Transverse colon (tissue), 4 donors: ENCODE data around the gene KDM2B. TPM values are rescaled to one million over a fixed set of nuclear protein-coding genes. Genes with fewer than 3 reads are reported as not detected.
A peak's percentile ranks its signal among the peaks of the same experiment; 100 is the strongest.

Experiments
- DNase-seq: peaks from one replicate; pipeline ENCODE4 v3.0.0-alpha.2; 2019
- H3K27ac ChIP-seq, 4 donors: fragments of 200-600 bp; sonication (generic); 2 replicates each; pipeline ENCODE4 v1.5.1; 2016 to 2018; ENCODE audit warnings: inconsistent platforms in 4 of 4
- H3K27me3 ChIP-seq: fragments of 200-600 bp; sonication (generic); 2 replicates; pipeline ENCODE4 v1.5.1; 2017; ENCODE audit warnings: inconsistent platforms
- H3K36me3 ChIP-seq, 4 donors: fragments of 200-600 bp; sonication (generic); 2 replicates each; pipeline ENCODE4 v1.5.1; 2017 to 2019; ENCODE audit warnings: inconsistent platforms in 4 of 4
- H3K4me1 ChIP-seq, 4 donors: fragments of 200-600 bp; sonication (generic); 2 replicates each; pipeline ENCODE4 v1.5.1; 2017 to 2020; ENCODE audit warnings: inconsistent platforms in 4 of 4
- H3K4me3 ChIP-seq, 4 donors: fragments of 200-600 bp; sonication (generic); 1 replicate in 1 of 4; 2 replicates in 3 of 4; pipeline versions ENCODE4 v1.5.1 to v1.6.1; 2017 to 2019; ENCODE audit warnings: inconsistent platforms in 4 of 4
- H3K9me3 ChIP-seq, 2 donors: fragments of 200-600 bp; sonication (generic); 2 replicates each; pipeline ENCODE4 v1.5.1; 2017 to 2019; ENCODE audit warnings: inconsistent platforms in 2 of 2
- CTCF ChIP-seq, 5 experiments: fragments of 200-600 bp in 3 of 5; fragments of 450-650 bp in 2 of 5; sonication (generic) in 3 of 5; IDR thresholded peaks; 1 replicate in 2 of 5; 2 replicates in 3 of 5; pipeline ENCODE4 v1.5.1; 2016 to 2017; ENCODE audit warnings: antibody characterized with exemption in 5 of 5, inconsistent platforms in 3 of 5, mild to moderate bottlenecking in 2 of 5, moderate library complexity in 1 of 5
- EP300 ChIP-seq: sonication (generic); formaldehyde crosslinking; IDR thresholded peaks from one replicate; pipeline ENCODE4 v1.6.1; 2017; ENCODE audit warnings: antibody characterized with exemption, low read depth
- POLR2A ChIP-seq: fragments of 450-650 bp; IDR thresholded peaks from one replicate; pipeline ENCODE4 v1.6.1; 2016; ENCODE audit warnings: antibody characterized with exemption, mild to moderate bottlenecking, moderate library complexity
- POLR2AphosphoS5 ChIP-seq, 3 donors: sonication (generic); formaldehyde crosslinking; IDR thresholded peaks; one replicate each; pipeline ENCODE4 v1.6.1; 2016; ENCODE audit warnings: antibody characterized with exemption in 3 of 3
- WGBS, 2 donors: methylation state at CpG; one replicate each; pipeline ENCODE4 v1.1.5; 2018; ENCODE audit warnings: low coverage in 1 of 2; 5-methylcytosine and 5-hydroxymethylcytosine counted together
- in situ Hi-C, 4 donors: fragments of 200-750 bp; cut with MboI; loops; one replicate each; pipeline versions ENCODE4 v1.15.0 to v1.15.1; 2017; ENCODE audit warnings: low sequenced_read_pairs in 3 of 4, low pct_ligation_motif_present in 1 of 4, low pct_unique_long_range_greater_than_20kb in 1 of 4
- intact Hi-C: fragments of 100-400 bp; cut with DNase I; formaldehyde crosslinking; loops from one replicate; pipeline ENCODE4 v1.15.1; 2023; ENCODE audit warnings: low total_unique reads
- total RNA-seq, 4 donors: library from RNA; depleted of rRNA; stranded (reverse); fragments of >200 nt; gene quantifications; one replicate each; pipeline ENCODE4 v1.1.0, GENCODE V29; 2016

KDM2B gene
- total RNA-seq, 4 donors from 2014 or later: 7.2 to 39.3 (median 15.2) TPM

GRCh38 chr12:121427556-121428050 is 153.2 kb downstream of the KDM2B start:
- no peak for DNase-seq
- peaks cover 0 to 3% (median 0%) of the 10 kb centered on the region in 4 donors for H3K4me1 ChIP-seq
- TF ChIP-seq CTCF (IDR thresholded peaks at IDR 0.05): no peak
- TF ChIP-seq POLR2A: no peak
- no peak for TF ChIP-seq POLR2AphosphoS5 (IDR thresholded peaks at IDR 0.05)
- no peak for TF ChIP-seq EP300
- H3K27me3 ChIP-seq: no peaks in the 10 kb centered on the region
- peak overlapping the region in 1 of 4 donors; percentile 4 for H3K27ac ChIP-seq
- WGBS, 2 donors: 67% methylated on average over 2 of the region's 2 CpGs; no CpG with 5 or more reads in 1 of the 2 donors
- no peak overlapping the region for H3K4me3 ChIP-seq
- H3K9me3 ChIP-seq: no peaks in the 10 kb centered on the region
- H3K36me3 ChIP-seq: peaks cover 0 to 57% (median 26%) of the 10 kb centered on the region in 4 donors
- in situ Hi-C loops (loop anchor here in 1 of 4 donors (25.0 kb wide), 1 partner anchor 90 kb away; no protein-coding TSS in a partner anchor), intact Hi-C loops (loop anchor here (2.0 kb wide), 1 partner anchor 63 kb away; no protein-coding TSS in a partner anchor)

DNA sequence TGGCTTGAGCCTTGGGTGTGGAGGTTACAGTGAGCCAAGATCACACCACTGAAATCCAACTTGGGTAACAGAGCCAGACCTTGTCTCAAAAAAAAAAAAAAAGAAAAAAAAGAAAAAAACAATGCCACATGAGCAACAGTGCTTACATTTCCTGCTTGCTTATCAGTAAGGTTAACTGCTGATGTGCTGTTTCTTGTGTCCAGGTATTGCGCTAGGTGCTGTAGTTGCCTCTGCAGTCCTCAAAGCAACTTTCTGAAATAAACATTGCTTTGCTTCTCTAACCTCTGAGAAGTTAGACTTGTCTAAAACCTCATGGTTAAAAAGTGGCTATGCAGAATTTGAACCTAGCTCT is 156.2 kb downstream of the KDM2B start:
- Histone ChIP-seq H3K27me3 (no peaks in the 10 kb centered on the region), H3K36me3 (peaks cover 0 to 58% (median 26%) of the 10 kb centered on the region in 4 donors), H3K4me1 (peaks cover 0 to 3% (median 0%) of the 10 kb centered on the region in 4 donors), H3K9me3 (no peaks in the 10 kb centered on the region), H3K27ac (peak overlapping the region in 2 of 4 donors; percentile 20 to 32), H3K4me3 (no peak overlapping the region)
- TF ChIP-seq CTCF (IDR thresholded peaks at IDR 0.05): no peak
- no peak for TF ChIP-seq POLR2AphosphoS5 (IDR thresholded peaks at IDR 0.05)
- TF ChIP-seq EP300: no peak
- TF ChIP-seq POLR2A: no peak
- intact Hi-C loops (no loop called here), in situ Hi-C loops (no loop called here)
- DNase-seq: no peak
- 90% methylated on average over 1 of the region's 1 CpG; no CpG with 5 or more reads in 1 of the 2 donors for WGBS, 2 donors

GRCh38 chr12:121423682-121424623 is 156.9 kb downstream of the KDM2B start:
- Histone ChIP-seq H3K4me1 (peaks cover 0 to 3% (median 0%) of the 10 kb centered on the region in 4 donors), H3K4me3 (no peak overlapping the region), H3K27ac (peak overlapping the region in 2 of 4 donors; percentile 20 to 32), H3K27me3 (no peaks in the 10 kb centered on the region), H3K36me3 (peaks cover 0 to 57% (median 23%) of the 10 kb centered on the region in 4 donors), H3K9me3 (no peaks in the 10 kb centered on the region)
- TF ChIP-seq POLR2AphosphoS5 (IDR thresholded peaks at IDR 0.05) (no peak), POLR2A (no peak), EP300 (no peak), CTCF (IDR thresholded peaks at IDR 0.05) (no peak)
- DNase-seq: no peak
- 90 to 92% methylated on average over 8 to 13 of the region's 13 CpGs for WGBS, 2 donors
- in situ Hi-C loops (no loop called here), intact Hi-C loops (no loop called here)

- Histone ChIP-seq H3K9me3 (no peaks in the 10 kb centered on the region), H3K27ac (peak overlapping the region in 1 of 4 donors; percentile 32), H3K4me1 (peaks cover 0 to 3% (median 0%) of the 10 kb centered on the region in 4 donors), H3K27me3 (no peaks in the 10 kb centered on the region), H3K36me3 (peaks cover 0 to 56% (median 19%) of the 10 kb centered on the region in 4 donors), H3K4me3 (no peak overlapping the region)
- TF ChIP-seq POLR2AphosphoS5 (IDR thresholded peaks at IDR 0.05) (no peak), EP300 (no peak), CTCF (IDR thresholded peaks at IDR 0.05) (no peak), POLR2A (no peak)
- WGBS, 2 donors: 94% methylated on average over 14 of the region's 14 CpGs; no CpG with 5 or more reads in 1 of the 2 donors
- DNase-seq: no peak
- in situ Hi-C loops: no loop called here
- intact Hi-C loops: no loop called here
These were observed 157.6 kb downstream of the KDM2B start for GRCh38 chr12:121423253-121423652.
